Measurements from ENCODE around the gene CMSS1.

The CMSS1 gene

GRCh38 chr3:100096866-100097265, 279.2 kb downstream of the CMSS1 start:
- peak; percentile 39 for DNase-seq

GRCh38 chr3:100097919-100098783, 280.5 kb downstream of the CMSS1 start:
- no peak for DNase-seq

GRCh38 chr3:100098784-100099070, 281.1 kb downstream of the CMSS1 start:
- no peak for DNase-seq

- DNase-seq = no peak
These were observed 282.0 kb downstream of the CMSS1 start for GRCh38 chr3:100099621-100100020.

- no peak for DNase-seq
These were observed 282.8 kb downstream of the CMSS1 start for GRCh38 chr3:100100425-100100824.

- no peak for DNase-seq
These were observed 285.1 kb downstream of the CMSS1 start for GRCh38 chr3:100102757-100103156.

GRCh38 chr3:100103558-100104441, 286.1 kb downstream of the CMSS1 start:
- DNase-seq = peak; percentile 21

- DNase-seq = no peak
These were observed 286.8 kb downstream of the CMSS1 start for GRCh38 chr3:100104442-100104798.

- no peak for DNase-seq
These were observed 287.3 kb downstream of the CMSS1 start for GRCh38 chr3:100104817-100105413.

GRCh38 chr3:100105501-100105900, 287.8 kb downstream of the CMSS1 start:
- DNase-seq = peak; percentile 30

GRCh38 chr3:100106094-100106493, 288.4 kb downstream of the CMSS1 start:
- DNase-seq = no peak

GRCh38 chr3:100106531-100107141, 289.0 kb downstream of the CMSS1 start:
- DNase-seq = no peak

GRCh38 chr3:100107221-100107814, 289.7 kb downstream of the CMSS1 start:
- no peak for DNase-seq

- DNase-seq = no peak
These were observed 290.9 kb downstream of the CMSS1 start for GRCh38 chr3:100108464-100109079.

GRCh38 chr3:100110162-100110561, 292.5 kb downstream of the CMSS1 start:
- no peak for DNase-seq

GRCh38 chr3:100111728-100112127, 294.1 kb downstream of the CMSS1 start:
- DNase-seq = no peak

- DNase-seq = no peak
These were observed 296.2 kb downstream of the CMSS1 start for GRCh38 chr3:100113723-100114412.

GRCh38 chr3:100114413-100115030, 296.9 kb downstream of the CMSS1 start, which contains the start of gene FILIP1L:
Gene FILIP1L (minus strand): TSS chr3:100114501.
- no peak for DNase-seq

- no peak for DNase-seq
These were observed 299.4 kb downstream of the CMSS1 start for GRCh38 chr3:100117093-100117492.

- DNase-seq = no peak
These were observed 302.4 kb downstream of the CMSS1 start for GRCh38 chr3:100120012-100120411.

- DNase-seq = no peak
These were observed 303.0 kb downstream of the CMSS1 start for GRCh38 chr3:100120693-100121092.
